Fibroblast of lung (primary cell): Measurements from ENCODE around the gene CREB5. TPM values are rescaled to one million over a fixed set of nuclear protein-coding genes. Genes with fewer than 3 reads are reported as not detected.
A peak's percentile ranks its signal among the peaks of the same experiment; 100 is the strongest.

Experiments
- DNase-seq, 2 donors: peaks; one replicate each; pipeline versions ENCODE4 v3.0.0 to v3.0.0-alpha.2; 2010; ENCODE audit warnings: low read depth in 2 of 2
- H2AFZ ChIP-seq: 2 replicates; pipeline ENCODE4 v1.5.1; 2012; ENCODE audit warnings: low read length, control low read depth, inconsistent platforms
- H3K27ac ChIP-seq: 2 replicates; pipeline ENCODE4 v1.5.1; 2011; ENCODE audit warnings: low read length, control low read depth; ENCODE audit not compliant: insufficient read depth
- H3K27me3 ChIP-seq: 2 replicates; pipeline ENCODE4 v1.5.1; 2011; ENCODE audit warnings: mild to moderate bottlenecking, low read length; ENCODE audit not compliant: control insufficient read depth, insufficient read depth
- H3K36me3 ChIP-seq: 2 replicates; pipeline ENCODE4 v1.5.1; 2011; ENCODE audit warnings: low read length; ENCODE audit not compliant: control insufficient read depth, insufficient read depth
- H3K4me1 ChIP-seq: 2 replicates; pipeline ENCODE4 v1.5.1; 2011; ENCODE audit warnings: low read length; ENCODE audit not compliant: control insufficient read depth, insufficient read depth; ENCODE audit errors: extremely low read depth
- H3K4me2 ChIP-seq: 2 replicates; pipeline ENCODE4 v1.5.1; 2011; ENCODE audit warnings: low read length, control low read depth; ENCODE audit not compliant: insufficient read depth; ENCODE audit errors: extremely low read depth
- H3K4me3 ChIP-seq, 4 experiments: fragments of 200-600 bp in 1 of 4; sonication (generic) in 1 of 4; replicated peaks in 1 of 4; 2 replicates each; pipeline ENCODE4 v1.5.1; 2011 to 2016; ENCODE audit warnings: low read length in 4 of 4, low read depth in 3 of 4, mild to moderate bottlenecking in 3 of 4, control low read depth in 2 of 4, inconsistent platforms in 1 of 4, mixed read lengths in 1 of 4; ENCODE audit not compliant: insufficient read depth in 1 of 4; ENCODE audit errors: control extremely low read depth in 1 of 4
- H3K79me2 ChIP-seq: 2 replicates; pipeline ENCODE4 v1.5.1; 2012; ENCODE audit warnings: mild to moderate bottlenecking, low read length, inconsistent platforms; ENCODE audit not compliant: control insufficient read depth, insufficient read depth
- H3K9ac ChIP-seq: 2 replicates; pipeline ENCODE4 v1.5.1; 2011; ENCODE audit warnings: mild to moderate bottlenecking, low read length, control low read depth; ENCODE audit not compliant: insufficient read depth
- H3K9me3 ChIP-seq: 2 replicates; pipeline ENCODE4 v1.5.1; 2012; ENCODE audit warnings: low read depth, low read length; ENCODE audit not compliant: control insufficient read depth, insufficient read depth
- H4K20me1 ChIP-seq: 2 replicates; pipeline ENCODE4 v1.5.1; 2011; ENCODE audit warnings: low read length; ENCODE audit not compliant: control insufficient read depth, insufficient read depth; ENCODE audit errors: extremely low read depth
- CTCF ChIP-seq, 2 donors: IDR thresholded peaks in 1 of 2; conservative IDR thresholded peaks in 1 of 2; 1 replicate in 1 of 2; 2 replicates in 1 of 2; pipeline ENCODE4 v1.5.1; 2011 to 2012; ENCODE audit warnings: low read length in 2 of 2, control low read depth in 1 of 2, inconsistent platforms in 1 of 2, low read depth in 1 of 2, mild to moderate bottlenecking in 1 of 2
- EZH2 ChIP-seq: IDR thresholded peaks from 2 replicates; pipeline ENCODE4 v1.5.1; 2012; ENCODE audit warnings: low read length, control low read depth, mild to moderate bottlenecking; ENCODE audit errors: missing control alignments
- polyA minus RNA-seq: library from RNA; depleted of rRNA, polyadenylated mRNA; stranded (reverse); fragments of >200 nt; gene quantifications from 2 replicates; pipeline ENCODE4 v1.2.3, GENCODE V29; 2011; ENCODE audit warnings: low replicate concordance
- polyA plus RNA-seq, 2 donors: library from polyadenylated mRNA; depleted of rRNA in 1 of 2; stranded (reverse) in 1 of 2; unstranded in 1 of 2; fragments of >200 nt; gene quantifications; 2 replicates each; pipeline ENCODE4 v1.2.1, GENCODE V29; 2011 to 2012; ENCODE audit warnings: missing spikeins in 1 of 2
- total RNA-seq: library from RNA; depleted of rRNA; stranded (reverse); fragments of >200 nt; gene quantifications from 2 replicates; pipeline ENCODE4 v1.2.1, GENCODE V29; 2014

The CREB5 gene
- total RNA-seq, result 3.1 and 28.4 TPM in 2 replicates
- 8.2 and 13.0 TPM in 2 replicates for polyA plus RNA-seq
- 9.7 and 9.8 TPM in 2 replicates for polyA plus RNA-seq (2012)
- polyA minus RNA-seq, result 32.7 TPM in 2 replicates

GRCh38 chr7:28411876-28412662, at the start of gene CREB5:
Gene CREB5 (plus strand): TSS chr7:28412518. CDS start chr7:28412915, 397 bp downstream.
- DNase-seq, result peak in 1 of 2 donors; percentile 68
- Histone ChIP-seq H2AFZ (no peak within 1 kb of the TSS), H3K27ac (no peak within 1 kb of the TSS), H3K9ac (no peak within 1 kb of the TSS), H3K36me3 (no peaks in the 10 kb centered on the region), H3K4me2 (peak within 1 kb of the TSS; percentile 80), H3K9me3 (no peaks in the 10 kb centered on the region), H3K4me1 (peaks cover 9% of the 10 kb centered on the region), H3K4me3 (peak within 1 kb of the TSS in 2 of 4 experiments; percentile 75 to 88), H3K79me2 (no peaks in the 10 kb centered on the region), H3K27me3 (no peaks in the 10 kb centered on the region), H4K20me1 (no peaks in the 10 kb centered on the region)
- peak in 1 of 2 donors; percentile 47 for TF ChIP-seq CTCF (conservative IDR thresholded peaks at IDR 0.05 in 1 of 2, IDR thresholded peaks at IDR 0.05 in 1 of 2; ENCODE audit: low read depth in 1 of 2, low read length in 2 of 2)
- no peak for TF ChIP-seq EZH2

GRCh38 chr7:28362812-28363211, 49.5 kb upstream of the CREB5 start:
- no peaks in the 10 kb centered on the region for H3K27me3 ChIP-seq
- no peak overlapping the region for H3K4me2 ChIP-seq
- H3K79me2 ChIP-seq, result no peaks in the 10 kb centered on the region
- TF ChIP-seq EZH2 (no peak), CTCF (conservative IDR thresholded peaks at IDR 0.05 in 1 of 2, IDR thresholded peaks at IDR 0.05 in 1 of 2; ENCODE audit: low read depth in 1 of 2, low read length in 2 of 2) (peak in 1 of 2 donors; percentile 15)
- H3K27ac ChIP-seq, result no peak overlapping the region
- H3K9me3 ChIP-seq, result no peaks in the 10 kb centered on the region
- no peaks in the 10 kb centered on the region for H4K20me1 ChIP-seq
- H3K4me1 ChIP-seq, result peaks cover 9% of the 10 kb centered on the region
- no peaks in the 10 kb centered on the region for H3K36me3 ChIP-seq
- H2AFZ ChIP-seq, result no peak overlapping the region
- H3K4me3 ChIP-seq, result no peak overlapping the region
- H3K9ac ChIP-seq, result no peak overlapping the region
- no peak for DNase-seq

GRCh38 chr7:28364082-28364481, 48.2 kb upstream of the CREB5 start:
- no peak for DNase-seq
- no peak overlapping the region for H3K4me3 ChIP-seq
- no peaks in the 10 kb centered on the region for H3K36me3 ChIP-seq
- no peak overlapping the region for H2AFZ ChIP-seq
- H3K79me2 ChIP-seq, result no peaks in the 10 kb centered on the region
- no peaks in the 10 kb centered on the region for H3K27me3 ChIP-seq
- H3K4me1 ChIP-seq, result peaks cover 3% of the 10 kb centered on the region
- TF ChIP-seq EZH2, result no peak
- peak; percentile 32 to 39 for TF ChIP-seq CTCF (conservative IDR thresholded peaks at IDR 0.05 in 1 of 2, IDR thresholded peaks at IDR 0.05 in 1 of 2; ENCODE audit: low read depth in 1 of 2, low read length in 2 of 2)
- H3K9ac ChIP-seq, result no peak overlapping the region
- H3K9me3 ChIP-seq, result no peaks in the 10 kb centered on the region
- H3K27ac ChIP-seq, result no peak overlapping the region
- no peak overlapping the region for H3K4me2 ChIP-seq
- H4K20me1 ChIP-seq, result no peaks in the 10 kb centered on the region
